H9 (cell line): Measurements from ENCODE around the gene CRYBG2. TPM values are rescaled to one million over a fixed set of nuclear protein-coding genes. Genes with fewer than 3 reads are reported as not detected.

Source experiments
- DNase-seq: peaks from one replicate; pipeline ENCODE4 v3.0.0-alpha.2; 2017
- H2AFZ ChIP-seq: one replicate; pipeline ENCODE4 v1.6.1; 2013; ENCODE audit warnings: mild to moderate bottlenecking, low read length, control low read depth, moderate library complexity
- H2AK5ac ChIP-seq: 2 replicates; pipeline ENCODE4 v1.6.1; 2013; ENCODE audit warnings: low read length, control low read depth, mixed read lengths; ENCODE audit not compliant: insufficient read length
- H2BK120ac ChIP-seq: one replicate; pipeline ENCODE4 v1.6.1; 2013; ENCODE audit warnings: low read depth, mild to moderate bottlenecking, low read length, control low read depth, inconsistent platforms; ENCODE audit not compliant: poor library complexity, severe bottlenecking
- H2BK12ac ChIP-seq: 2 replicates; pipeline ENCODE4 v1.6.1; 2013; ENCODE audit warnings: low read length, control low read depth, mixed read lengths, low read depth; ENCODE audit not compliant: insufficient read length
- H2BK15ac ChIP-seq: 2 replicates; pipeline ENCODE4 v1.6.1; 2013; ENCODE audit warnings: low read depth, low read length, control low read depth
- H2BK20ac ChIP-seq: one replicate; pipeline ENCODE4 v1.6.1; 2013; ENCODE audit warnings: low read depth, mild to moderate bottlenecking, low read length, control low read depth, inconsistent platforms; ENCODE audit not compliant: poor library complexity, severe bottlenecking
- H2BK5ac ChIP-seq: 2 replicates; pipeline ENCODE4 v1.6.1; 2013; ENCODE audit warnings: low read length, control low read depth, mixed read lengths; ENCODE audit not compliant: insufficient read length
- H3K14ac ChIP-seq: 2 replicates; pipeline ENCODE4 v1.6.1; 2013; ENCODE audit warnings: low read length, control low read depth; ENCODE audit not compliant: insufficient read depth
- H3K18ac ChIP-seq: 2 replicates; pipeline ENCODE4 v1.6.1; 2013; ENCODE audit warnings: low read depth, mild to moderate bottlenecking, mixed read lengths, low read length, control low read depth; ENCODE audit not compliant: insufficient read length
- H3K23ac ChIP-seq: 2 replicates; pipeline ENCODE4 v1.6.1; 2013; ENCODE audit warnings: low read length, control low read depth, mixed read lengths, low read depth; ENCODE audit not compliant: insufficient read length
- H3K23me2 ChIP-seq: 2 replicates; pipeline ENCODE4 v1.6.1; 2013; ENCODE audit warnings: low read depth, mild to moderate bottlenecking, mixed read lengths, low read length, control low read depth; ENCODE audit not compliant: insufficient read length, poor library complexity, severe bottlenecking
- H3K27ac ChIP-seq: 2 replicates; pipeline ENCODE4 v1.5.1; 2013; ENCODE audit warnings: low read length, control low read depth, mixed read lengths, low read depth; ENCODE audit not compliant: insufficient read length
- H3K27me3 ChIP-seq: 2 replicates; pipeline ENCODE4 v1.6.1; 2013; ENCODE audit warnings: low read length, control low read depth, inconsistent platforms; ENCODE audit not compliant: insufficient read depth
- H3K4ac ChIP-seq: 2 replicates; pipeline ENCODE4 v1.6.1; 2013; ENCODE audit warnings: low read depth, mild to moderate bottlenecking, control low read depth, inconsistent platforms, low read length, moderate library complexity
- H3K4me1 ChIP-seq: 2 replicates; pipeline ENCODE4 v1.6.1; 2013; ENCODE audit warnings: low read length, control low read depth, inconsistent platforms; ENCODE audit not compliant: insufficient read depth
- H3K4me2 ChIP-seq: 2 replicates; pipeline ENCODE4 v1.6.1; 2013; ENCODE audit warnings: low read length, control low read depth, mixed read lengths; ENCODE audit not compliant: insufficient read length, insufficient read depth
- H3K56ac ChIP-seq: 2 replicates; pipeline ENCODE4 v1.6.1; 2013; ENCODE audit warnings: low read depth, mild to moderate bottlenecking, mixed read lengths, low read length, control low read depth; ENCODE audit not compliant: insufficient read length
- H3K79me1 ChIP-seq: 2 replicates; pipeline ENCODE4 v1.6.1; 2013; ENCODE audit warnings: low read depth, mild to moderate bottlenecking, moderate library complexity, low read length, control low read depth, inconsistent platforms; ENCODE audit not compliant: insufficient read depth, poor library complexity, severe bottlenecking
- H3K79me2 ChIP-seq: 2 replicates; pipeline ENCODE4 v1.6.1; 2013; ENCODE audit warnings: low read length, control low read depth, inconsistent platforms; ENCODE audit not compliant: insufficient read depth
- H3K9ac ChIP-seq: 2 replicates; pipeline ENCODE4 v1.6.1; 2013; ENCODE audit warnings: low read length, control low read depth, mixed read lengths; ENCODE audit not compliant: insufficient read length; ENCODE audit errors: extremely low read depth
- H3K9me3 ChIP-seq: one replicate; pipeline ENCODE4 v1.6.1; 2013; ENCODE audit warnings: low read depth, low read length, inconsistent platforms; ENCODE audit not compliant: control insufficient read depth
- H3T11ph ChIP-seq: one replicate; pipeline ENCODE4 v1.6.1; 2013; ENCODE audit warnings: mild to moderate bottlenecking, low read length, control low read depth, inconsistent platforms
- H4K20me1 ChIP-seq: one replicate; pipeline ENCODE4 v1.6.1; 2013; ENCODE audit not compliant: control insufficient read depth, insufficient read length, insufficient read depth
- H4K5ac ChIP-seq: 2 replicates; pipeline ENCODE4 v1.6.1; 2013; ENCODE audit warnings: low read depth, mild to moderate bottlenecking, mixed read lengths, low read length, control low read depth; ENCODE audit not compliant: insufficient read length
- H4K8ac ChIP-seq: replicated peaks from 2 replicates; pipeline ENCODE4 v1.6.1; 2013; ENCODE audit warnings: low read length, control low read depth, mixed read lengths, low read depth; ENCODE audit not compliant: insufficient read length
- H4K91ac ChIP-seq: 2 replicates; pipeline ENCODE4 v1.6.1; 2013; ENCODE audit warnings: low read depth, mild to moderate bottlenecking, moderate library complexity, mixed read lengths, low read length, control low read depth; ENCODE audit not compliant: insufficient read length
- H3K27ac Mint-ChIP-seq, 3 experiments: 2 replicates in 2 of 3; 3 replicates in 1 of 3; pipeline ENCODE4 v1.8.0; 2020 to 2021; ENCODE audit warnings: mixed read lengths in 3 of 3, mild to moderate bottlenecking in 1 of 3, moderate library complexity in 1 of 3
- H3K27me3 Mint-ChIP-seq: 2 replicates; pipeline ENCODE4 v1.8.0; 2021; ENCODE audit warnings: low read depth, mild to moderate bottlenecking, moderate library complexity, mixed read lengths
- H3K36me3 Mint-ChIP-seq, 3 experiments: 2 replicates in 2 of 3; 3 replicates in 1 of 3; pipeline ENCODE4 v1.8.0; 2020 to 2021; ENCODE audit warnings: low read depth in 3 of 3, mixed read lengths in 3 of 3; ENCODE audit not compliant: insufficient read depth in 1 of 3
- H3K4me1 Mint-ChIP-seq, 2 experiments: 2 replicates each; pipeline ENCODE4 v1.8.0; 2020; ENCODE audit warnings: mixed read lengths in 2 of 2
- H3K4me3 Mint-ChIP-seq, 2 experiments: 2 replicates in 1 of 2; 3 replicates in 1 of 2; pipeline ENCODE4 v1.8.0; 2020 to 2021; ENCODE audit warnings: mild to moderate bottlenecking in 2 of 2, mixed read lengths in 2 of 2, moderate library complexity in 1 of 2
- H3K9me3 Mint-ChIP-seq, 2 experiments: 2 replicates in 1 of 2; 3 replicates in 1 of 2; pipeline ENCODE4 v1.8.0; 2020; ENCODE audit warnings: mild to moderate bottlenecking in 2 of 2, mixed read lengths in 2 of 2, moderate library complexity in 1 of 2
- WGBS: extraction: QIAGEN DNeasy Blood & Tissue Kit; methylation state at CpG from one replicate; pipeline ENCODE4 v1.1.7; 2013; ENCODE audit warnings: missing lambda C conversion rate, low lambda C conversion rate, mixed read lengths; ENCODE audit not compliant: insufficient read length; ENCODE audit errors: extremely low coverage; 5-methylcytosine and 5-hydroxymethylcytosine counted together
- total RNA-seq: library from RNA; stranded (reverse); gene quantifications from 2 replicates; pipeline ENCODE4 v1.2.1, GENCODE V29; 2021
- TF ChIP-seq, protein P1 (sequence below): fragments of 200-600 bp; sonication (generic); conservative IDR thresholded peaks from 3 replicates; pipeline ENCODE4 v1.8.0; 2021; ENCODE audit warnings: antibody characterized with exemption, mild to moderate bottlenecking

The CRYBG2 gene
- total RNA-seq, 1 experiment from 2014 or later = 12.8 TPM

GRCh38 chr1:26391450-26391849, 37.5 kb upstream of the CRYBG2 start:
- Histone ChIP-seq H2AK5ac (no peak overlapping the region), H3K4me1 (peaks cover 2% of the 10 kb centered on the region; the same call in 1 of the 2 replicates), H3K23ac (no peak overlapping the region), H2AFZ (no peak overlapping the region), H4K91ac (no peak overlapping the region), H3K23me2 (no peaks in the 10 kb centered on the region), H2BK12ac (no peak overlapping the region), H3K14ac (no peak overlapping the region), H3K79me1 (no peaks in the 10 kb centered on the region), H3K9ac (no peak overlapping the region), H3K27ac (no peak overlapping the region), H2BK120ac (no peak overlapping the region), H4K20me1 (no peaks in the 10 kb centered on the region), H3K56ac (no peak overlapping the region), H4K8ac (no peak overlapping the region), H4K5ac (no peak overlapping the region), H2BK15ac (no peak overlapping the region), H3K4ac (no peak overlapping the region), H3K4me2 (peak overlapping the region; percentile 1), H3K18ac (no peak overlapping the region), H3T11ph (no peak overlapping the region), H2BK20ac (no peak overlapping the region), H3K79me2 (no peaks in the 10 kb centered on the region), H3K9me3 (no peaks in the 10 kb centered on the region), H2BK5ac (no peak overlapping the region), H3K27me3 (no peaks in the 10 kb centered on the region)
- TF ChIP-seq, protein P1, sequence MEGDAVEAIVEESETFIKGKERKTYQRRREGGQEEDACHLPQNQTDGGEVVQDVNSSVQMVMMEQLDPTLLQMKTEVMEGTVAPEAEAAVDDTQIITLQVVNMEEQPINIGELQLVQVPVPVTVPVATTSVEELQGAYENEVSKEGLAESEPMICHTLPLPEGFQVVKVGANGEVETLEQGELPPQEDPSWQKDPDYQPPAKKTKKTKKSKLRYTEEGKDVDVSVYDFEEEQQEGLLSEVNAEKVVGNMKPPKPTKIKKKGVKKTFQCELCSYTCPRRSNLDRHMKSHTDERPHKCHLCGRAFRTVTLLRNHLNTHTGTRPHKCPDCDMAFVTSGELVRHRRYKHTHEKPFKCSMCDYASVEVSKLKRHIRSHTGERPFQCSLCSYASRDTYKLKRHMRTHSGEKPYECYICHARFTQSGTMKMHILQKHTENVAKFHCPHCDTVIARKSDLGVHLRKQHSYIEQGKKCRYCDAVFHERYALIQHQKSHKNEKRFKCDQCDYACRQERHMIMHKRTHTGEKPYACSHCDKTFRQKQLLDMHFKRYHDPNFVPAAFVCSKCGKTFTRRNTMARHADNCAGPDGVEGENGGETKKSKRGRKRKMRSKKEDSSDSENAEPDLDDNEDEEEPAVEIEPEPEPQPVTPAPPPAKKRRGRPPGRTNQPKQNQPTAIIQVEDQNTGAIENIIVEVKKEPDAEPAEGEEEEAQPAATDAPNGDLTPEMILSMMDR = peak; percentile 88
- no peak overlapping the region for H3K27ac Mint-ChIP-seq
- no peaks in the 10 kb centered on the region for H3K36me3 Mint-ChIP-seq
- DNase-seq = peak; percentile 60
- peaks cover 2% of the 10 kb centered on the region; the same call in 1 of the 2 replicates for H3K27me3 Mint-ChIP-seq
- H3K4me3 Mint-ChIP-seq = no peak overlapping the region
- peaks cover 18 to 30% of the 10 kb centered on the region in 2 experiments for H3K4me1 Mint-ChIP-seq
- H3K9me3 Mint-ChIP-seq = no peaks in the 10 kb centered on the region
- no CpG with 5 or more reads among the region's 3 CpGs for WGBS
